Adipocyte (in vitro differentiated cells): Measurements from ENCODE around the gene SLC24A5.

ENCODE experiments used
- DNase-seq: peaks from one replicate; pipeline ENCODE4 v3.0.0-alpha.2; 2015; ENCODE audit warnings: low read depth
- H3K27me3 ChIP-seq: replicated peaks from 2 replicates; pipeline ENCODE4 v1.7.0; 2013; ENCODE audit warnings: mild to moderate bottlenecking, low read length, moderate library complexity; ENCODE audit not compliant: control insufficient read depth, insufficient read depth
- H3K36me3 ChIP-seq: 2 replicates; pipeline ENCODE4 v1.7.0; 2013; ENCODE audit warnings: low read length, mild to moderate bottlenecking, moderate library complexity; ENCODE audit not compliant: control insufficient read depth, insufficient read depth, severe bottlenecking
- H3K4me1 ChIP-seq: 2 replicates; pipeline ENCODE4 v1.7.0; 2013; ENCODE audit warnings: mild to moderate bottlenecking, low read length, moderate library complexity; ENCODE audit not compliant: control insufficient read depth, insufficient read depth
- H3K4me3 ChIP-seq: 2 replicates; pipeline ENCODE4 v1.7.0; 2013; ENCODE audit warnings: mild to moderate bottlenecking, low read length, moderate library complexity
- H3K9ac ChIP-seq: 2 replicates; pipeline ENCODE4 v1.7.0; 2013; ENCODE audit warnings: mild to moderate bottlenecking, low read length, moderate library complexity
- H3K9me3 ChIP-seq: 2 replicates; pipeline ENCODE4 v1.7.0; 2013; ENCODE audit warnings: mild to moderate bottlenecking, low read length, moderate library complexity; ENCODE audit not compliant: control insufficient read depth

SLC24A5 gene

GRCh38 chr15:48090115-48090514, 30.7 kb upstream of the SLC24A5 start:
- H3K9ac ChIP-seq = peak overlapping the region; percentile 51
- no peaks in the 10 kb centered on the region for H3K36me3 ChIP-seq
- H3K9me3 ChIP-seq = no peaks in the 10 kb centered on the region
- H3K4me1 ChIP-seq = peaks cover 34% of the 10 kb centered on the region
- H3K27me3 ChIP-seq = peaks cover 10% of the 10 kb centered on the region
- DNase-seq = no peak
- no peak overlapping the region for H3K4me3 ChIP-seq

GRCh38 chr15:48090666-48091065, 30.1 kb upstream of the SLC24A5 start:
- DNase-seq = no peak
- Histone ChIP-seq H3K27me3 (peaks cover 10% of the 10 kb centered on the region), H3K9ac (no peak overlapping the region)

GRCh38 chr15:48091522-48091921, 29.3 kb upstream of the SLC24A5 start:
- Histone ChIP-seq H3K9ac (no peak overlapping the region), H3K36me3 (no peaks in the 10 kb centered on the region), H3K27me3 (peaks cover 10% of the 10 kb centered on the region), H3K9me3 (no peaks in the 10 kb centered on the region), H3K4me3 (no peak overlapping the region), H3K4me1 (peaks cover 23% of the 10 kb centered on the region)
- DNase-seq = no peak

More at GRCh38 chr15:48090666-48091065, 30.1 kb upstream of the SLC24A5 start:
- Histone ChIP-seq H3K4me3 (no peak overlapping the region), H3K36me3 (no peaks in the 10 kb centered on the region), H3K9me3 (no peaks in the 10 kb centered on the region), H3K4me1 (peaks cover 31% of the 10 kb centered on the region)

GRCh38 chr15:48096355-48096786, 24.4 kb upstream of the SLC24A5 start:
- Histone ChIP-seq H3K36me3 (no peaks in the 10 kb centered on the region), H3K4me1 (no peaks in the 10 kb centered on the region), H3K4me3 (no peak overlapping the region), H3K27me3 (peaks cover 4% of the 10 kb centered on the region), H3K9me3 (no peaks in the 10 kb centered on the region), H3K9ac (no peak overlapping the region)
- no peak for DNase-seq

GRCh38 chr15:48096813-48097212, 24.0 kb upstream of the SLC24A5 start:
- Histone ChIP-seq H3K4me3 (no peak overlapping the region), H3K9ac (no peak overlapping the region), H3K36me3 (no peaks in the 10 kb centered on the region), H3K4me1 (no peaks in the 10 kb centered on the region), H3K27me3 (peaks cover 4% of the 10 kb centered on the region), H3K9me3 (no peaks in the 10 kb centered on the region)
- DNase-seq = peak; percentile 77

- no peak overlapping the region for H3K4me3 ChIP-seq
- H3K9ac ChIP-seq = no peak overlapping the region
- no peaks in the 10 kb centered on the region for H3K4me1 ChIP-seq
- no peak for DNase-seq
- no peaks in the 10 kb centered on the region for H3K9me3 ChIP-seq
- no peaks in the 10 kb centered on the region for H3K36me3 ChIP-seq
- H3K27me3 ChIP-seq = peaks cover 4% of the 10 kb centered on the region
Observed at GRCh38 chr15:48097264-48097663, 23.5 kb upstream of the SLC24A5 start.

- Histone ChIP-seq H3K9ac (no peak overlapping the region), H3K4me3 (no peak overlapping the region), H3K9me3 (no peaks in the 10 kb centered on the region), H3K4me1 (no peaks in the 10 kb centered on the region), H3K36me3 (no peaks in the 10 kb centered on the region), H3K27me3 (peaks cover 10% of the 10 kb centered on the region)
- no peak for DNase-seq
Observed at GRCh38 chr15:48101376-48101961, 19.3 kb upstream of the SLC24A5 start.

GRCh38 chr15:48102167-48102566, 18.6 kb upstream of the SLC24A5 start:
- Histone ChIP-seq H3K9me3 (no peaks in the 10 kb centered on the region), H3K4me1 (no peaks in the 10 kb centered on the region), H3K9ac (no peak overlapping the region), H3K4me3 (no peak overlapping the region), H3K36me3 (no peaks in the 10 kb centered on the region), H3K27me3 (peaks cover 10% of the 10 kb centered on the region)
- DNase-seq = peak; percentile 3

- H3K9ac ChIP-seq = no peak overlapping the region
- no peak overlapping the region for H3K4me3 ChIP-seq
- DNase-seq = no peak
- H3K4me1 ChIP-seq = no peaks in the 10 kb centered on the region
- H3K36me3 ChIP-seq = no peaks in the 10 kb centered on the region
- H3K27me3 ChIP-seq = peaks cover 22% of the 10 kb centered on the region
- no peaks in the 10 kb centered on the region for H3K9me3 ChIP-seq
Observed at GRCh38 chr15:48103647-48104046, 17.1 kb upstream of the SLC24A5 start.

- H3K4me3 ChIP-seq = no peak overlapping the region
- no peak for DNase-seq
- H3K4me1 ChIP-seq = no peaks in the 10 kb centered on the region
- H3K27me3 ChIP-seq = peaks cover 33% of the 10 kb centered on the region
- no peak overlapping the region for H3K9ac ChIP-seq
- H3K36me3 ChIP-seq = no peaks in the 10 kb centered on the region
- no peaks in the 10 kb centered on the region for H3K9me3 ChIP-seq
Observed at GRCh38 chr15:48105936-48106335, 14.9 kb upstream of the SLC24A5 start.

- Histone ChIP-seq H3K9me3 (no peaks in the 10 kb centered on the region), H3K9ac (no peak overlapping the region), H3K27me3 (peaks cover 41% of the 10 kb centered on the region), H3K4me1 (no peaks in the 10 kb centered on the region), H3K36me3 (no peaks in the 10 kb centered on the region), H3K4me3 (no peak overlapping the region)
- DNase-seq = no peak
Observed at GRCh38 chr15:48109212-48109611, 11.6 kb upstream of the SLC24A5 start.
